Measurements from ENCODE around the gene COG2.
"Not testable (repeated sequence)": the region's sequence is repeated elsewhere in the genome, so short reads cannot be mapped to it uniquely, and the experiment has no call there.

The COG2 gene

GRCh38 chr1:230656719-230657118 is 14.4 kb downstream of the COG2 start:
- DNase-seq; intact Hi-C loops (cut with DNase I): not testable (repeated sequence)

GRCh38 chr1:230658103-230658502 is 15.8 kb downstream of the COG2 start:
- DNase-seq; intact Hi-C loops (cut with DNase I): not testable (repeated sequence)

GRCh38 chr1:230658691-230659090 is 16.4 kb downstream of the COG2 start:
- no peak for DNase-seq
- intact Hi-C loops (cut with DNase I), result no loop called here

GRCh38 chr1:230661976-230662375 is 19.7 kb downstream of the COG2 start:
- no peak for DNase-seq
- intact Hi-C loops (cut with DNase I), result no loop called here

- intact Hi-C loops (cut with DNase I), result no loop called here
- no peak for DNase-seq
These were observed 25.9 kb downstream of the COG2 start for GRCh38 chr1:230668227-230668626.

GRCh38 chr1:230669543-230669942 is 27.3 kb downstream of the COG2 start:
- intact Hi-C loops (cut with DNase I), result no loop called here
- no peak for DNase-seq

- intact Hi-C loops (cut with DNase I), result no loop called here
These were observed 32.3 kb downstream of the COG2 start for GRCh38 chr1:230674581-230674980.

GRCh38 chr1:230677200-230677599 is 34.9 kb downstream of the COG2 start:
- intact Hi-C loops (cut with DNase I), result no loop called here
- DNase-seq, result no peak

More at GRCh38 chr1:230674581-230674980, 32.3 kb downstream of the COG2 start:
- DNase-seq, result no peak

GRCh38 chr1:230679192-230679591 is 36.9 kb downstream of the COG2 start:
- DNase-seq, result peak in 8 of 42 donors; percentile 37 to 75 (median 50)
- intact Hi-C loops (cut with DNase I), result no loop called here

GRCh38 chr1:230679825-230680224 is 37.5 kb downstream of the COG2 start:
- intact Hi-C loops (cut with DNase I), result no loop called here
- no peak for DNase-seq

- intact Hi-C loops (cut with DNase I), result no loop called here
- no peak for DNase-seq
These were observed 38.2 kb downstream of the COG2 start for GRCh38 chr1:230680300-230681025.

- DNase-seq, result no peak
These were observed 39.3 kb downstream of the COG2 start for GRCh38 chr1:230681599-230681998.

GRCh38 chr1:230682274-230682673 is 40.0 kb downstream of the COG2 start:
- intact Hi-C loops (cut with DNase I), result no loop called here
- DNase-seq, result peak in 28 of 42 donors; percentile 21 to 81 (median 58)

More at GRCh38 chr1:230681599-230681998, 39.3 kb downstream of the COG2 start:
- intact Hi-C loops (cut with DNase I), result no loop called here

- DNase-seq, result no peak
- intact Hi-C loops (cut with DNase I), result no loop called here
These were observed 40.8 kb downstream of the COG2 start for GRCh38 chr1:230682882-230683610.

GRCh38 chr1:230684146-230684545 is 41.9 kb downstream of the COG2 start:
- DNase-seq, result no peak
- intact Hi-C loops (cut with DNase I), result no loop called here

- no peak for DNase-seq
- intact Hi-C loops (cut with DNase I), result no loop called here
These were observed 42.7 kb downstream of the COG2 start for GRCh38 chr1:230684998-230685397.

GRCh38 chr1:230686747-230687146 is 44.5 kb downstream of the COG2 start:
- intact Hi-C loops (cut with DNase I), result no loop called here
- DNase-seq, result no peak

GRCh38 chr1:230690101-230690500 is 47.8 kb downstream of the COG2 start:
- intact Hi-C loops (cut with DNase I), result no loop called here

GRCh38 chr1:230691615-230692014 is 49.3 kb downstream of the COG2 start:
- DNase-seq, result no peak
- intact Hi-C loops (cut with DNase I), result no loop called here

More at GRCh38 chr1:230690101-230690500, 47.8 kb downstream of the COG2 start:
- DNase-seq, result no peak

- intact Hi-C loops (cut with DNase I), result no loop called here
These were observed 50.9 kb downstream of the COG2 start for GRCh38 chr1:230693221-230693620.

GRCh38 chr1:230693777-230694176 is 51.5 kb downstream of the COG2 start:
- intact Hi-C loops (cut with DNase I), result no loop called here
- no peak for DNase-seq

More at GRCh38 chr1:230693221-230693620, 50.9 kb downstream of the COG2 start:
- peak in 2 of 42 donors; percentile 46 to 58 for DNase-seq

All from head of caudate nucleus (tissue), 42 donors.